HG02852 (cell line): ENCODE data around the gene SPATA20.

ENCODE experiments used
- ATAC-seq: cut with Tn5 transposase; IDR thresholded peaks from one replicate; pipeline ENCODE4 v1.9.1; 2021; ENCODE audit warnings: mild to moderate bottlenecking, moderate library complexity; ENCODE audit not compliant: unreplicated experiment

The SPATA20 gene

DNA sequence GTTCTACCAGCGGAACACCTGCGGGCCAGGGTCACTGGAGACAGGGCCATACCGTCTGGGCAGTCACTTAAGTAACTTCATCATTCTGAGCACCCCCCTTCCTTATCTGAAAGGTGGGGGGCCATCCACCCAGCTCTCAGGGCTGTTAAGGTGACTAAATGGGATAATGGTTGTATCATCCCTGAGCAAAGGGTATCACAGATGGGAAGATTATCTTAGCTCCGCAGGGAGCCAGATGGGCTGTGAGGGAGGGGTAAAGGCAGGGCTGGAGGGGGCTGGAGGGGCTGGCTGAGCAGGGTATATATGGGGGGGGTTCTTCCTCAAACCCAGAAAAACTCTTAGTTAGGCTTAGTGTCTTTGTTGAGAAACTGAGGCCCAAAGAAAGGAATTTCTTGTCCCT, 10.7 kb downstream of the SPATA20 start:
- no peak for ATAC-seq

DNA sequence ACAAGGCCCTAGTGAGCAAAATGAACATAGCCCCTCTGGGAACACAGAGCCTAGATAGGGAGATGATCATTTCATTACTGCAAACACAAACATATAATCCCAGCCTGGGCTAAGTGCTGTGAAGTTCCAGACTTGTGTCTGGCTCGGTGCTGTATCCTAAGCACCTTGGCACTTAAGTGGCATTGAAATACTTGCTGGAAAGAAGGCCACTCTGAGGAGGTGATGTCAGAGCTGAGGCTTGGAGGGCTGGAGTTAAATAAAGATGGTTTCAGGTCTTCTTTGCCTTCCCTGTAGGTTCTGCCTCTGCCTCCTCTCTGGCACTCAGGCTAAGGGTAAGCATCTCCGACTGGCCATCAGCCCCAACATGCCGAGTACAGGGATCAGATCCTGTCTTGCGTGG, 11.1 kb downstream of the SPATA20 start:
- ATAC-seq = no peak

DNA sequence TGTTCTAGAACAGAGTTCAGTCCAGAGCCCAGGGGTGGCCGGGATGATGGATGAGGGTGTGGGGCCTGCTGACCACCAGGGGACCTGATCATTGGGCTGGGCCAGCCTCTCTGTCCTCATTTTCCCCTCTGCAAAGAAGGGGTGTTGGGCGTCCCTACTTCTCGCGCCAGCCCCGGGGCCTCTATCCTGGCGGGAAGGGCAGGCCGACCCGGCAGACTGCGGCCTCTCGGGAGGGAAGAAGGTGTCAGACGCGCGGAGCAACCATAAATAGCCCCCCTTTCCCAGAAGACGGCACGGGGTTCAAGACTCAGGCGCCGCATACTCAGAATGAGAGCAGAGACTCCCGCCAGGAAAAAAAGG, 11.6 kb downstream of the SPATA20 start:
- ATAC-seq = no peak

DNA sequence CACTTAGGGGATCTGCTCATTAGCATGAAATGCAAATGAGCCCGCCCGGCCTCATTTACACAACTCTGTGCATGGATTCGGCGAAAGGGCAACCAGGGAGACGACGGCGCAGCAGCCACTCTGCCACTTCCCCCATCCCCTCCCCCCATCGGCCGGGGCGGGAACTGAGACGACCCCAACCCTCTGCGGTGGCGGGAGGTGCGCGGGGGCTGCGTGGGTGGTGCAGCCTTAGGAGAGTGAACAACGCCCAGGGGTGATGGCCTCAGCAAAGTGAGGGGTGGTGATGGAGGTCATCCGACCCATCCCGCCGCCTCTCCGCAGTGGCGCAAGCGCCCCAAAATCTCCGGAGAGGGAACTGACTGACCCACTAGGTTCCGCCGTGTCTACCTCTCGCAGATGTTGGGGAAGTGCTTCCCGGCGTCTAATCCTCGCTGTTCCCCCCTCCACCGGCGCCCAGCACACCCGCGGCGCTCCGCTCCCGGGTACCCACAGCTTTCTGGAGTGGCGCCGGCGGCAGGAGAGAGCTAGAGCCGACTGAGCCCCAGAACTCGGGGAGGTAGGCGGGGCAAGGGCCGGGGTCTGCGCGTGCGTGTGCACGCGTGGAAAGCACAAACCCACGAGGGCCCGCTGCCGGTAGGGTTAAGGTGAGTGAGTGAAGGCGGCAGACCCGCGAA, 12.1 kb downstream of the SPATA20 start:
- no peak for ATAC-seq

DNA sequence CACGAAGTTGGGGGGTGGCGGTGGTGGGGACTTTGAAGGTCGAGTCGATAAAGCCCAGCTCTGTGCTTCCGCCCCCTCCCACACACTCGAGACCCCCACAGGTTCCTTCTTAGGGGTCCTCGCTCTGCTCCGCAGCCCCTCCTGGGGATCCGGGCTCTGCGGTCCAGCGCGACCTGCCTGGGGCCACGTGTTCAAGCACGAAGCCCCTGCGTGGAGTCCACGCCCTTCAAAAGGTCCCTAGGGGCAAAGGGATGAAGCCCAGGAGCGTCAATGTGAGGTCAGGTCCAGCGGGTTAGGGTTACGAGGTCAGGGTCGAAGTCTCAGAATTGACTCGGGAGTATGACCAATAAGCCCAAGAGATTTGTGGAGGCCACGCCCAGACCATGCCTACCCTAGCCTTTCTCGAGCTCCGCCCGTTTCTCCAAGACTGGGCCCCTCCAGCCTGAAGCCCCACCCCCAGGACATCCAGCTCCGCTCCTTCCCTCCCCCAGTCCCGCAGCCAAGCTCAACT, 12.8 kb downstream of the SPATA20 start:
- no peak for ATAC-seq

DNA sequence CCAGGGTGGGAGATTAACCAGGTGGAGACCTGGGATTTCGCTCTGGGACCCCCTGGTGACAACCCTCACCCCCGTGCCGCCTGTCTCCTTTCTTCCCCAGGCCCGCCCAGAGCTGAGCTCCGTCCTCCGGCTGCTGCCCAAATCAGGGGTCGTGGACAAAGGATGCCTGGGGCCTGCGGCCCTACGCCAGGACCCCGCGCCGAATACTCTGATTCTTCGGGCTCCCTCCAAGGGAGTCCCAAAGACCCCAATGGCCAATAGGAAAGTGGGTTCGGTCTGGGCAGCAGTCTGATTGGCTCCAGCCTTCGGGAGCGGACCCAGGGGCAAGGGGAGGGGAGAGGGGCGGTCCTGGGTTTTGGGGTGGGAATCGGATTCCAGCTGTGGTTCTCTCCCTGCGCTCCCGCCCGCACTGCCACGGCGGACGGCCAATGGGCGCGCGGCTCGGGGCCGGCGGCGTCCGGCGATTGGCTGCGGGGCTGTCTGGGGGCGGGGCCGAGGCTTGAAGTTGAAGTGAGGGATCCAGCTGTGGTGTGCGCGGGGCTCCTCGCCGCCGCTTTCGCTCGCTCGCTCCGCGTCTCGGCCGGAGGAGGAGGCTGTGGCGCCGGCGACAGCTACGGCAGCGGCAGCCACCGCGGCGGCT, 13.3 kb downstream of the SPATA20 start, which contains the start of gene CACNA1G:
Gene CACNA1G, plus strand, starts transcription at position 531 of the 640 bp plus-strand sequence. CDS start 745 bp downstream, outside the sequence.
- peak; percentile 94 for ATAC-seq

DNA sequence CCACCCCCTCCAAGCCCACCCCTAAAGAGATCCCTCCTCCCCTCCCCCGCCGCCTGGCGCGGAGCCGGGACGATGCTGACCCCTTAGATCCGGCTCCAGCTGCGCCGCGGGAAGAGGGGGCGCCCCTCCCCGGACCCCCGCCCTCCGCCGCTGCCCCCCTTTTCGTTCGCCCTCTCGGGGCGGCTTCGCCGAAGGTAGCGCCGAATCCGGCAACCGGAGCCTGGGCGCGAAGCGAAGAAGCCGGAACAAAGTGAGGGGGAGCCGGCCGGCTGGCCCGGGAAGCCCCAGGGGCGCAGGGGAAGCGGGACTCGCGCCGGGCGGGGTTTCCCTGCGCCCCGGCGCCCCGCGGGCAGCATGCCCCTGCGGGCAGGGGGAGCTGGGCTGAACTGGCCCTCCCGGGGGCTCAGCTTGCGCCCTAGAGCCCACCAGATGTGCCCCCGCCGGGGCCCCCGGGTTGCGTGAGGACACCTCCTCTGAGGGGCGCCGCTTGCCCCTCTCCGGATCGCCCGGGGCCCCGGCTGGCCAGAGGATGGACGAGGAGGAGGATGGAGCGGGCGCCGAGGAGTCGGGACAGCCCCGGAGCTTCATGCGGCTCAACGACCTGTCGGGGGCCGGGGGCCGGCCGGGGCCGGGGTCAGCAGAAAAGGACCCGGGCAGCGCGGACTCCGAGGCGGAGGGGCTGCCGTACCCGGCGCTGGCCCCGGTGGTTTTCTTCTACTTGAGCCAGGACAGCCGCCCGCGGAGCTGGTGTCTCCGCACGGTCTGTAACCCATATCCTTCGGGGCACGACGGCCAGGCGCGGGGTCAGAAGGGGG, 14.2 kb downstream of the SPATA20 start:
- ATAC-seq = no peak

DNA sequence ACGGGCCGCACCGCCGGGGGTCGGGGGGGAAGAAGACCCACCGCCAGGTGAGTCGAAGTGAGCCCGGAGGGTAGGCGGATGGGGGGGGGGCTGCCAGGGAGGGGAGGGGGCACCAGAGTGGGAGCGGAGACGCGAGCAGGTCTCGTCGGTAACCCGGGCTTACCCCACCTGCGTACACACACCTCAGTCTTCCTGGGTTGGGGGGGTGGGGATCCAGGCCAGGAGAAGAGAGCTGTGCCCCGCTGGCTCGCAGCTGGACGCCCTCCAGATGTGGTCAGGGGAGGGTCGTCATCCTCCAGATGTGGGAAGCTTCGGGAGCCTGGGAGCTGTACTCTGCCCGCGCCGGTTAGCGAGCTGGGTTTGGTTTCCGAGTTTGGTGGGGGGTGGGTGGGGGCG, 14.8 kb downstream of the SPATA20 start:
- no peak for ATAC-seq

DNA sequence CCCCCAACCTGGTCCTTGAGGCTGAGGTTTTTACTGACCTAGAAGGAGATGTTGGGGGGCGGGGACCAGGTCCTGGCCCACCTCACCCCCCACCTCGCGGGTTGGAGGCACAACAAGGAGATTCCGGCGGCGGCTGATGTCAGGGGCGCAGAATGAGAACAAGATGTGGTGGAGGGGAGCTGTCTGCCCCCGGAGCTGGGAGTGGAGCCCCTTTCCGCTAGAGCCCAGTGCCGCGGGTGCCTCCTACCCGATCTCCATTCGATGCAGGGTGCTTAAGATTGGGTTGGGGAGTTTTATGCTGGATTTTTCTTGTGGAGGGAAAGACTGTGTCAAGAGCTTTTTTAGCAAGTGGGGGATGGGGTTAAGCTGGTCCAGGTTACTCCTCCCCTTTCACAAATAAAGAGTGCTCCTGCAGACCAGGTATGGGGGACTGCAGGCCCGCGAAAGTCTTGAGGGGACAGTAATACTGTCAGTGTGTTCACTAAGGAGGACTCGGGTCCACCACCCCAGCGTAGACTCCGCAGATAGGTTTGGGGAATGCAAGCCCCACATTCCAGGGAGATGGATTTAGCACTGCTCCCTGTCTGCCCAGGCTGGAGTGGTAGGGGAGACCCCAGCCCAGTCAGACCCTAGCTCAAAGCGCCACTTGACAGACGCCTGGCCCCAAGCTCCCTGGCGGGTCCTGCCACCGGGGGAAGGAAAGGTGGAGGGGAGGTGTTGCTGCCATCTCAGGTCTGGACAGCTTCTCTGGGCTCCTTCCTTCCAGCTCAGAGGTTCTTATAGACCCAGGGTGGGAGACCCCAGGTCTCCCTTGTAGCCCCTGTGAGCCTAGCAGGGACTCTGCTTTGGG, 15.5 kb downstream of the SPATA20 start:
- ATAC-seq = no peak

DNA sequence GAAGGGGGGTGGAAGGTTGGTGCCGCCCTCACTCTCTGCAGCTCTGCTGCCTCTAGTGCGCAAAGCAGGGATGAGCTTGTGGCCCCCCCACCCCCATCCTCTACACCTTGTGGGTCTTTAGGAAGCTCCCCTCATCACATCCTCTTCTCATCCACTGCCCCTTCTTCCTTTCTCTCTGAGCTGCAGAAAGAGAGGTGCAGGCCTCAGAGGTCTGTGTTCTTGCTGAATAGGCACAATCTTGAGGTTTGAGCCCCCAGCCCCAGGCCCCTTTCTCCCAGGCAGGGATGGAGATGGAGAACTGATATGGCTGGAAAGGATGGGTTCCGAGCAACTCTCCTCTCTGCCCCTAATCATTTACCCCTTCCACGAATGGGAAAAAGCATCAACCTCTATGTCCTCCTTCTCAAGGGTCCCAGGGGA, 16.1 kb downstream of the SPATA20 start:
- ATAC-seq = no peak

DNA sequence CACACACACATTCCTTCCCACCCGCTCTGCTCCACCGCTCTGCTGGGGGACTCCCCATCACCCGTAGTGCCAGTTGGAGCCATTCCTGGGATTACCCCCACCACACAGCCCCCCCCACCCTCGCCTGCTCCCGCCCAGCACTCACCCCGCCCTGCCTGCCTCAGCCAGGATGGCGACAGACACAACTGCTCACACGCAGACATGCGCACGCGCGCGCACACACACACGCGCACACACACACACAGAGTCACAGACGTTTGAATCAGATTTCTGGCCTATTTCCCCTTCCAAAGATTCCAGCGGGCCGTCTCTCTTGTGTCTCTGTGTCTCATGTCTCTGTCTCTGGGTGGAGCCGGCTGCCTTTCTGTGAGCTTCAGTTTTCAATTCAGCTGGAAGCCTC, 17.9 kb downstream of the SPATA20 start:
- ATAC-seq = no peak

DNA sequence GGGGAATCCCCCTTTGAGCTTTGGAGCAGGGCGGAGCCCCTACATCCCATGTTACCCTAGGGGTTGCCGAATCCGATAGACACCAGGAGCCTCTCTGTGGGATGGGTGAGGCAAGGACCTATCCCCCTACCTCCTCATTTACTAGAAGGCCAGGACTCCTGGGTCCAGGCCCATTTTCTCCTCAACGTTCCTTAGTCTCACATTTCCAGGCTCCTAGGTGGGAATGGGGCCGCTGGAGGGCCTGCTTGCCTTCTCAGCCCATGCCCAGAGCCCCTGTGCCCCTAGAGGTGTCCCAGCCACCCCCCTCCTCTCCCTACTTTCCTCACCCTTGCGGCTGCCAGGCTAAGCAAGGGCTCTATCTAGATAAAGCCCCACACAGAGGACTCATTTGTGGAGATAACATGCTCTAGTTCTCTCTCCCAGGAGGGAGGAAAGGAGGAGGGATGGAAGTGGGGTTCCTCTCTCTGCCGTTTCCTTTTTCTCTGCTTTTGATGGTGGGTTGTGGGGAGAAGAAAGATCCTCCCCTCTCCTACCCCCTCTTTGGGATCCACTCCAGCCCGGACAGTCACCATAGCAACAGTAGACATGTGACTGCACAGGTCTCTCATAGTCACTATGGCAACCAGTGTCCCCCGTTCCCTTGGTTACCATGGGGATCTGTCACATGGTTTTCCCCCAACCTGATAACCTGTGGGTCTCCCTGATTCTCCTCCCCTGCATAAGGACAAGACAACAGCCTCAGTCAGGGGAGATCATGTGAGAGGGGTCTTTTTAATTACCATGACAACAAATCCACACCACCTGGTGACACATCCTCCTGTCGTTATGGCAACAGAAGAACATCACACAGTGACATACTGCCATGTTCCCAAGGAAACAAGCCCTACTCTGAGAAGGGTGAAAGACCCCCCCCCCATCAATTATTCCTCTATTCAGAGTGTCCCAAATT, 18.7 kb downstream of the SPATA20 start:
- ATAC-seq = no peak

DNA sequence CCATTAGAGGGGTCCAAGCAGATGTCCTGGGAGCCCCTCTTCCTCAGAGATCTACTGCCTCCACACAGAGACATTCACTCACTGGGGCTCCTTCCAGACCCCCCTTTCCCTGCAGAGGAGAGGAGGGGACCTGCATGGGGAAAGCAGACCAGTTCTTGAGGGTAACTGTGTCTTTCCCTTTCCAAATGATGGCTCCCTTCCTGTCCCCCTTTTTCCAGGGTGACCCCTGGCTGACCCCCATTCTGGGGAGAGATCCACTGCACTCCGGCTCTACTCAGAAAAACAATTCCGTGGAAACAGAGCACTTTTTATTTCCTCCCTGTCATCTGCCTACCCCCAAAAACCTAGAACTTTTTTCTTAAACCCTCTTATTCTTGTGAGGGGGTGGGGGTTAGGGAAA, 19.9 kb downstream of the SPATA20 start:
- no peak for ATAC-seq

DNA sequence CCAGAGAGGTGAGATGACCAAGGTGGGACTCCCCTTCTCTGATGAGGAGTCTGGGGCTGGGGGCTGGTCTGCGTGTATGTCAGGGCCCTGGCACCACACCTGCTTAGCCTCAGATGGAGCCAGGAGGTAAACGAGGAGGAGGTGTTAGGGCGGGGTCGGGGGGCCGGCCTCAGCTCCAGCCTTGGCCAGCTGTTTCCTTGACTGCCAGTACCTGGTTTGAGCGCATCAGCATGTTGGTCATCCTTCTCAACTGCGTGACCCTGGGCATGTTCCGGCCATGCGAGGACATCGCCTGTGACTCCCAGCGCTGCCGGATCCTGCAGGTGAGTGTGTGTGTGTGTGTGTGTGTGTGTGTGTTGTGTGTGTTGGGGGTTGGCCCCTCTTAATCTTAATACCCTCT, 21.7 kb downstream of the SPATA20 start:
- ATAC-seq = no peak

DNA sequence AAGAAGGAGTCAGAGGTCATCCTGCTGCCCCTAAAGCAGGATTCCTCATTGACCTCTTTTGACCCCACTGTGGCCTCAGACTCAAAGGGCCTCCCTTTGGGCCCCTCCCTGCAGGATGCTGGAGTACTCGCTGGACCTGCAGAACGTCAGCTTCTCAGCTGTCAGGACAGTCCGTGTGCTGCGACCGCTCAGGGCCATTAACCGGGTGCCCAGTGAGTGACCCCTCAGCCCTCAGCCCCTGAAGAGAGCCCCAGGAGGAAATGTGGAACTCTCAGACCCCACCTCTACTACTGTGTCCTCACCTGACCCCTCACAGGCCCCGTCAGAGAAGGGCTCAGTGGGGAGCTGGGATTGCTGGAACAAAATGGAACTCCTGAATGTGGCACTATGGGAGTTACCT, 22.6 kb downstream of the SPATA20 start:
- ATAC-seq = no peak

DNA sequence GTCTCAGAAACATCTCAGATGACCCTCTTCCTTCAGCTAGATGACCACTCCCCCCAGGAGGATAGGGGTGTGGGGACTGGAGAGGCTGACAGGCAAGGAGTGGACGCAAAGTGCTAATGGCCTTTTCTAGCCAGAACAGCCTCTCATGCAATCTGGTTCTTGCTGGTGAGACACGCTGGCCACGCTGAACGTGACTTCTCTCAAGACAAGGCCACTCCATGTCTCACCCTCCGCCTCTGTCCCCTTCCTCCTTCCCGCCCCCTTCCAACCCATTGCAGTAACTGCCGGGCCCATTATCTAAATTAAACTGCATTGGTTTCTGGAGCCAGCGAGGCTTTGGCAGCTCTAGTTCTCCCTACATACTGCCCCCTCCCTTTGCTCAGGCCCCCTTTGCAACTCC, 23.1 kb downstream of the SPATA20 start:
- ATAC-seq = no peak

DNA sequence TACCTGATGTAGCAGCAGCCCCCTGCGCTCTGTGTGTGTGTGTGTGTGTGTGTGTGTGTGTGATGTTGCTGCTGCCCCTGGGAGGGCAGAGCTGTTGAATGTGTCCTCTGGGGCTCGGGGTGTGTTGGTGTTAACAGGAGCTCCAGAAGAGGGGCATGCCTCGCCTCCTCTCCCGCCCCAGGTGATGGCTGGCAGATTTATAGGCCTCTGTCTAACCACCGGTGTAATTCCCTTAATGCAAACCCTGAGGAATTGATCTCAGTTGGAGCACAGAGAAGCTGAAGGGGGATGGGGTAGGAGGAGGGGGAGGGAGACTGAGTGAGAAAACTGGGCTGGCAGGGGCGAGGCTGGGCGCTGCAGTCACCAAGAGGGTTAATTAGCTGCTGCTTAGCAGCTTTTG, 23.6 kb downstream of the SPATA20 start:
- ATAC-seq = no peak

DNA sequence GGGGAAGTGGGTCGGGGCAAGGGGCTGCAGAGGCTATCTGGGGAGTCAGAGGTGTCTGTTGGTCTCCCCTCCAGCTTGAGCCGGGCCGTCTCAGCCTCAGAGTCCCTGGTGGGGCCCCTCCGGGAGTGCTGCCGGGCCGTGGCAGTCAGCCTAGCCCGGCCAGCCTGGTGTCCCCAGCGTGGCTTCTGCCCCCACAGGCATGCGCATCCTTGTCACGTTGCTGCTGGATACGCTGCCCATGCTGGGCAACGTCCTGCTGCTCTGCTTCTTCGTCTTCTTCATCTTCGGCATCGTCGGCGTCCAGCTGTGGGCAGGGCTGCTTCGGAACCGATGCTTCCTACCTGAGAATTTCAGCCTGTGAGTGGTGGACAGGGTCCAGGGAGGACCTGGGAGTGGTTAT, 24.7 kb downstream of the SPATA20 start:
- ATAC-seq = no peak

DNA sequence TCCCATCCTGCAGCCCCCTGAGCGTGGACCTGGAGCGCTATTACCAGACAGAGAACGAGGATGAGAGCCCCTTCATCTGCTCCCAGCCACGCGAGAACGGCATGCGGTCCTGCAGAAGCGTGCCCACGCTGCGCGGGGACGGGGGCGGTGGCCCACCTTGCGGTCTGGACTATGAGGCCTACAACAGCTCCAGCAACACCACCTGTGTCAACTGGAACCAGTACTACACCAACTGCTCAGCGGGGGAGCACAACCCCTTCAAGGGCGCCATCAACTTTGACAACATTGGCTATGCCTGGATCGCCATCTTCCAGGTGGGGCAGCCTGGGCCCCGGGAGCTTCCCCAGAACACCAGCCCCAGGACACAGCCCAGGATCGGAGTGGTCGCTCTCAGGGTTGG, 25.6 kb downstream of the SPATA20 start:
- ATAC-seq = no peak
